Measurements from ENCODE around the gene ARID5A.

The ARID5A gene

GRCh38 chr2:96528006-96528699 lies 8.4 kb upstream of the ARID5A start:
- no peak for DNase-seq

- no peak for DNase-seq
Observed at GRCh38 chr2:96528700-96529375, 7.7 kb upstream of the ARID5A start.

GRCh38 chr2:96529376-96530143 lies 7.0 kb upstream of the ARID5A start:
- DNase-seq: no peak

- DNase-seq: no peak
Observed at GRCh38 chr2:96530144-96530430, 6.5 kb upstream of the ARID5A start.

- no peak for DNase-seq
Observed at GRCh38 chr2:96530474-96531357, 5.8 kb upstream of the ARID5A start.

- no peak for DNase-seq
Observed at GRCh38 chr2:96531366-96531765, 5.2 kb upstream of the ARID5A start.

- DNase-seq: peak; percentile 94
Observed at GRCh38 chr2:96531872-96532505, 4.6 kb upstream of the ARID5A start.

GRCh38 chr2:96532641-96533291 lies 3.8 kb upstream of the ARID5A start:
- no peak for DNase-seq

- no peak for DNase-seq
Observed at GRCh38 chr2:96533292-96534073, 3.1 kb upstream of the ARID5A start.

GRCh38 chr2:96534141-96534540 lies 2.4 kb upstream of the ARID5A start:
- DNase-seq: no peak

GRCh38 chr2:96534701-96535181 lies 1.8 kb upstream of the ARID5A start:
- DNase-seq: no peak

- no peak for DNase-seq
Observed at GRCh38 chr2:96535331-96535730, 1.2 kb upstream of the ARID5A start.

- DNase-seq: no peak
Observed at GRCh38 chr2:96537066-96537733, 648 bp downstream of the ARID5A start.

- no peak for DNase-seq
Observed at GRCh38 chr2:96537734-96538486, 1.4 kb downstream of the ARID5A start.

- no peak for DNase-seq
Observed at GRCh38 chr2:96538487-96539214, 2.1 kb downstream of the ARID5A start.

GRCh38 chr2:96539215-96539920 lies 2.8 kb downstream of the ARID5A start:
- no peak for DNase-seq

- DNase-seq: no peak
Observed at GRCh38 chr2:96540136-96540535, 3.6 kb downstream of the ARID5A start.

- no peak for DNase-seq
Observed at GRCh38 chr2:96541398-96542152, 5.0 kb downstream of the ARID5A start.

Data from NCI-H1436 (cell line).